ENCODE results near the gene CACNA1C.

DNA sequence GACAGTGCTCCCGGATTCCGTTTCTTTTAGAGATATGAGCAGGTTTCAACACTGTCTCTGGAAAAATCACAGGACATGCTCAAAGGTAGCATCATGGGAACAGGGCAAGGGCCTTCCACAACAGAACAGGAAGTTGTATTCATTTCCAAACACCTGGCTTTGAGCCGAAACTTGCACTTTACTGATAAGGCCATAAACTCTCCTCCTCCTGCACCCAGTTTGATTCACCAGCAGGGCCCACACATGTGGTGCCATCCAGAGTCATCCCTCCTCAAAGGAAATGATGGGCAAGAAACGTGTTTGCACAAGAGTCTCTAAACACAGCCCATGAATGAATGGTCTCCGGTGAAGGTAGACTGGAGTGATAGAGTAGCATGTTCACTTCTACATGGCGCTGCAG is 473.6 kb downstream of the CACNA1C start:
- TF ChIP-seq, protein P1, sequence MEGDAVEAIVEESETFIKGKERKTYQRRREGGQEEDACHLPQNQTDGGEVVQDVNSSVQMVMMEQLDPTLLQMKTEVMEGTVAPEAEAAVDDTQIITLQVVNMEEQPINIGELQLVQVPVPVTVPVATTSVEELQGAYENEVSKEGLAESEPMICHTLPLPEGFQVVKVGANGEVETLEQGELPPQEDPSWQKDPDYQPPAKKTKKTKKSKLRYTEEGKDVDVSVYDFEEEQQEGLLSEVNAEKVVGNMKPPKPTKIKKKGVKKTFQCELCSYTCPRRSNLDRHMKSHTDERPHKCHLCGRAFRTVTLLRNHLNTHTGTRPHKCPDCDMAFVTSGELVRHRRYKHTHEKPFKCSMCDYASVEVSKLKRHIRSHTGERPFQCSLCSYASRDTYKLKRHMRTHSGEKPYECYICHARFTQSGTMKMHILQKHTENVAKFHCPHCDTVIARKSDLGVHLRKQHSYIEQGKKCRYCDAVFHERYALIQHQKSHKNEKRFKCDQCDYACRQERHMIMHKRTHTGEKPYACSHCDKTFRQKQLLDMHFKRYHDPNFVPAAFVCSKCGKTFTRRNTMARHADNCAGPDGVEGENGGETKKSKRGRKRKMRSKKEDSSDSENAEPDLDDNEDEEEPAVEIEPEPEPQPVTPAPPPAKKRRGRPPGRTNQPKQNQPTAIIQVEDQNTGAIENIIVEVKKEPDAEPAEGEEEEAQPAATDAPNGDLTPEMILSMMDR (IDR thresholded peaks at IDR 0.05; ENCODE audit: low read depth, low read length) = no peak
- TF ChIP-seq POLR2A (IDR thresholded peaks at IDR 0.05; ENCODE audit: extremely low read depth, insufficient read length) = no peak
- TF ChIP-seq MYC (IDR thresholded peaks at IDR 0.05; ENCODE audit: low read depth, low read length) = no peak
